HG03175 (cell line): Measurements from ENCODE around the gene ELMO1.

ENCODE experiments used
- ATAC-seq: cut with Tn5 transposase; IDR thresholded peaks from one replicate; pipeline ENCODE4 v1.9.1; 2021; ENCODE audit warnings: mild to moderate bottlenecking, moderate library complexity; ENCODE audit not compliant: unreplicated experiment

Gene ELMO1

GRCh38 chr7:37074370-37074769, 374.3 kb downstream of the ELMO1 start:
- no peak for ATAC-seq

DNA sequence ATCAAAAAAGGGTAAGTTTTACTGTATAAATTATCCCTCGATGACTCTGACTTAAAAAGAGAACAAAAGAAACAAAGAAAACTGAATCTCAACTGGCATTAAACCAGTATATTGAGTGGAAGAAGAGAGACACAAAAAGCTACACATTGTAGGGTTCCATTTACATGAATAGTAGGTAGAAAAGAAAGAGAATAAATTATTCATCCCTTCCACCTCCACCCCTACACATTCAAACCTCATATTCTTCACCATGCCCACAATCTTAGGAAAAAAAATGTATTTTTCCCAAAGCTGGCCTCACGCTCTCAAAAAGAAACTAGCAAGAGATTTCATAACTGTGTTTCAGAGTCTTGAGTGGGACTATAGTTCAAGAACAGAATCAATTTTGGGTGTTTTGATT, 377.5 kb downstream of the ELMO1 start:
- no peak for ATAC-seq

GRCh38 chr7:37070471-37070870, 378.2 kb downstream of the ELMO1 start:
- no peak for ATAC-seq

GRCh38 chr7:37070031-37070430, 378.6 kb downstream of the ELMO1 start:
- ATAC-seq: no peak

GRCh38 chr7:37069336-37069735, 379.3 kb downstream of the ELMO1 start:
- no peak for ATAC-seq

DNA sequence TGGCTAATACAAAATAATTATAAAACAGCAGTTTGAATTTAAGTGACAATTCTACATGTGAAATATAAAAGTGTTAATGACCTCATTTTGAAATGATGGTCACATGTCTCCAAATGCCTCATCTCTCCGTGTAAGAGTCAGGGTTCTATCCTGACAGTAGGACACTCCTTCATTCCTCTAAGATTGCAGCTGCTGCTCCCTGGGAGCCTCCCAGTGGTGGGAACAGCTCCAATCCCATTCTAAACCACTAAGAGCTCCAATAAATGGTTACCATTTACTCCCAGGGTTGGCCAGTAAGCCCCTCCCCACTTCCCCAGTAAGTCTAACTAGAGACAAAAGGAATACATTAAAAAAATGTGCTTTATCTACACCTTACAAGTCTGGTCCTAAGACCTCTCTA, 379.8 kb downstream of the ELMO1 start:
- ATAC-seq: no peak

DNA sequence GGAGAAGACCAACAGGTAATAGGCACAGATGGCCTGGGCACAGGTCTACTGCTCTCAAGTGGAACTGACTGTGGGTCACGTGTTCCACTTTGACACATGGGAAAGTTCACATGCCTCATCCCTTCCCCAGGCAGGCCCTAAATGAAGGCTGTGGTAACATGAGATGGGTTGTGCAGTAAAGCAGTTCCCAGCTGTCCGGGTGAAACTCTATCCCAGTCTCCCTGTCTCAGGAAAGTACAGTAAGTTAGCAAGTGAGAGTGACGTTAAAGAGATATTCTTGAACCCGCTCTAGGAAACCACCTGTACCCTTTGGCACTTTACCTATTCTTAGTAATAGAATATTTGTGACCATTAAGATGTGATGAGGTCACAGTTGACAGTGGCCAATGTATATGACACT, 380.6 kb downstream of the ELMO1 start:
- no peak for ATAC-seq

DNA sequence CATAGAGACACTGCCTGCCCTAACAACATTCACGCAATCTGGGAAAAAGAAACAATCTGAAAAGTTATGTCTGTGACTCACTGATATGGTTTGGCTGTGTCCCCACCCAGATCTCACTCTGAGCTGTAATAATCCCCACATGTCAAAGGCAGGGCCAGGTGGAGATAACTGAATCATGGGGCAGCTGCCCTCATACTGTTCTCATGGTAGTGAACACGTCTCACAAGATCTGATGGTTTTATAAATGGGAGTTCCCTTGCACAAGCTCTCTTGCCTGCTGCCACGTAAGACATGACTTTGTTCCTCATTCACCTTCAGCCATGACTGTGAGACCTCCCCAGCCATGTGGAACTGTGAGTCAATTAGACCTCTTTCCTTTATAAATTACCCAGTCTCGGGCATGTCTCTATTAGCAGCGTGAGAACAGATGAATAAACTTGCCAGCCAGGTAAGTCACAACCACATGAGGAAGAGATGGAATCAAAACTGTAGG, 382.8 kb downstream of the ELMO1 start:
- ATAC-seq: no peak

GRCh38 chr7:37062560-37062859, 386.2 kb downstream of the ELMO1 start:
- no peak for ATAC-seq

- ATAC-seq: no peak
These were observed 386.7 kb downstream of the ELMO1 start for GRCh38 chr7:37061849-37062559.

DNA sequence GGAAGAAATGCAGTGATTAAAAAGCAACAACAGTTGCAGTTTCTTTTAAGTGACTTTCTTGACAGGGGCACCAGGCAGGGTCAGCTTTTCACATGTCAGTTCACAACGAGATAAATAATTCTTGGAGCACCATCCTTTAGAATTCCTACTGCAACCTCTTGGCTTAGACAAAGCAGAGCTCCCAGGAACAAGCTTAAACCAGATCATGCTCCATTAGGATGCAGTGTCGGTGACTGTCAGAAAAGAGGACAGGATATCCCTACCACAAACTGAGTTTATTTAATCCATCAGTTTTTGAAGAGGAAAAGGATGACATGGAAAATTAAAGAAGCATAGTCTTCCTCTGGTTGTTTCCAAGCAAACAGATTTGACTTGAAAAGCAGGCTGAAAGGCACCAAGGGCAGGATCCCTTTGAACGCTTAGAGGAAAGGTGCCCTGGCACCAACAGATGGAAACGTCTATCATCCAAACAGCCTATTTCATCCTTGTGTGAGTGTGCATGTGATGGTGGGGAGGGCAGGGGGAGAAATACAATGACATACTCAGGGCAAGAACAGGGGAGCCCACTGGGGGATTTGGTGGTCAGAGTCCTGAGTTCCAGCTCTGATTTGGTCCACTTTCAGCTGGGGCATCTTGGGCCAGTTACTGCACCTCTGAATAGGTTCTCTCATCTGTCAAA, 392.3 kb downstream of the ELMO1 start:
- no peak for ATAC-seq

- ATAC-seq: no peak
These were observed 393.9 kb downstream of the ELMO1 start for GRCh38 chr7:37054624-37055241.

DNA sequence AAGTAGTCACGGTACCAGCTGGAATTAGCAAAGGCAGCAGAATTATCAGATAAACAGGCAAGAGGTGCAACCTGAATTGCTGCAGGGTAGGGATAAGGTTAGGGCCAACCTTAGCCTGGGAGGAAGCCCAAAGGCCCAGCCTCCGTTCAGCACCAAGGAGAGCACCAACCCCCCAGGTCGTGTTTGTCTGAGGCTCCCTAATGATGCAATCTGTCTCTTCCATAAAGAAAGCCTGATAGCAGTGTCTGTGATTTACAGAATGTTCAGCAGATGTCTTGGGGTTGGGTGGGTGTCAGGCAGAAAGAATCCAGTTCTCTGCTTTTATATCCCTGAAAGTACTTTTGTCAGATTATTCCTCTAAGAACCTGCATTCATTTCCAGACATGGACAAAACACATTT, 396.0 kb downstream of the ELMO1 start:
- no peak for ATAC-seq

- ATAC-seq: no peak
These were observed 397.9 kb downstream of the ELMO1 start for GRCh38 chr7:37050801-37051200.

GRCh38 chr7:37048674-37049073, 400.0 kb downstream of the ELMO1 start:
- ATAC-seq: no peak

- ATAC-seq: no peak
These were observed 401.4 kb downstream of the ELMO1 start for GRCh38 chr7:37047260-37047659.

DNA sequence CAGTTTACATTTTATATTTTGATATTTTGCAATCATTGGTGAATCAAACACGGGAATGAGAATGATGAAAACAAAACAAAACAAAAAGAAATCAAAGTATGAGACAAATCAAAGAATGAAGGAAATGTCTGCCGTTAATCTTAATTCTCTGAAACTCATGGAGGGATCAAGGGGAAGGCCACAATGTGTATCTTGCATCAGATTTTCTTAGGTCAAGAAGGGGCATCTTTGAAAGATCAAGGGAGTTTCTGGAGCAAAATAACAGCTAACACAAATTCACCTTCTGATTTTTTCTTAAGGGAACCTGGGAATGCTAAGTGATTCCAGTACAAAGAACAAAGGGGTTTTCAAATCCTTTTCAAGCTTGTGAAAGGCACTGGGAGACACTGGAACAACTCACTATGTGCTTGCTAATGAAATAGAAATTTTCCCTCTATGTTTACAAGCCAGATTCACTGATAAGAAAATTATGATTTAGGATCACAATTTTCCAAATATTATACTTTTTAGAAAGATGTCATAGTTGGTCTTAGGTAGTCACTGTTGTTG, 402.1 kb downstream of the ELMO1 start:
- ATAC-seq: no peak

GRCh38 chr7:37045681-37046179, 402.9 kb downstream of the ELMO1 start:
- no peak for ATAC-seq

DNA sequence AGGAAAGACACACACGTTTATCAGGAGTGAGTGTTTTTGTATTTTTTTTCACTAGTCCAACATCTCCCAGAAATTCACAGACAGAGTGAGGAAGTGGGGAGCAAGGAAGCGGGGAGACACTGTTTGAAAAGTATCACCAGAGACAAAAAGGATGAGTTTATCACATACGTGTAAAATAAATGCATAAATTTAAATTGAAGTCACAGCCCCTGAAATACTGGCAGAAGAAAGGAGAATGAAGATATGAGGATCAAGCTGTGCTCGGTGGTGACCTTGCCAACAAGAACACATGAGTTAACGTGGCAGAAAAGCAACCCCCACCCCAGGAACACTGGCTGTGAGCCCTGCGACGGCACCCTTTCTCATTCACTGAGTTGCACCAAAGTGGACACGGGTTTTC, 407.2 kb downstream of the ELMO1 start:
- no peak for ATAC-seq

DNA sequence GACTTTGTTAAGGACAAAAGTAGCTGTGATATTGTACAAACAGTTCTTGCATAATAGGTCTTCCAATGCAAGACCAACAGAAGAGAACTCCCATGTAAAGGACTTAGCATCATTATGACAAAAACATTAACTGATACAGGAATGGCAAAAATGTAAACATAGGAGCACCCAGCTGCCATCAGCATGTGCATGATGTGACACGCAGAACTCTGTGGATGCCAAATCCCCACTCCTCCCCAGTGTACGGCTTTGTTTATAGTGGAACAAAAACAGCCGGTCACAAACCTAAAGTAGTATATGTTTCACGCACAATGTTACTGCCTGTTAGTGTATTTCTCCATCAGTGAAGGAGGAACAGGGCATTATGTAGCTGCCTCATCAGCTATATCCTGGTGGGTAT, 408.3 kb downstream of the ELMO1 start:
- ATAC-seq: no peak

DNA sequence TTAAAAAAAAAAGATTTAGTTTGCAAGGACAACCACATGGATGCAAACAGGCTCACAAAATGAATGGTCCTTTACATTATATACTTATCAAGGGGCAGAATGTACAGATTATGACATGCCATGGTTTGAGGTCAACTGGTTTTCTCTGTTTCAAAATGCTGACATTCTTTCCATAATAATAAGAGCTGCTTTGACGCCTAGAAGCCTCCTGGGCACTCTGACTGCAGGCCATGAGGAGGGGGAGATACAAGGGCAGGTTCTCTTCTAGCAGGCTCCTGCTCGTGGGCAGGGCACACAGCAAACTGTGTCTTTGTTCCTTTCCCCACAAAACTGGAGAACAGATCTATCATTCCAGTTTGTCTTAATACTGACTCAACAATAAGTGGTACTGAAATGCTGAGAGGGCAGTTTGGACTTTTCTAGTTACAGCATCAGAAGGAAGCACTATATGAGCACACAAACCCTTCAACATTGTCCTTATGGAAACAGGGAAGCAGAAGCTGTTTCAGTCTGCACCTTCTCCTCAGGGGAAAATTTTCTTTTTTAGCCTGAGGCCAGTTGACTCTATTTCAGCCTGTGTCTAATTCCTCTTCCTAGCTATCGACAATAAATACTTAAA, 409.4 kb downstream of the ELMO1 start:
- ATAC-seq: no peak
